OCI-M2 (cell line): Measurements from ENCODE around the gene BEX3.

ENCODE experiments used
- DNase-seq: peaks from one replicate; lab custom pipeline; 2025; ENCODE audit not compliant: unreplicated experiment; lab: John Stamatoyannopoulos, UW

The BEX3 gene

DNA sequence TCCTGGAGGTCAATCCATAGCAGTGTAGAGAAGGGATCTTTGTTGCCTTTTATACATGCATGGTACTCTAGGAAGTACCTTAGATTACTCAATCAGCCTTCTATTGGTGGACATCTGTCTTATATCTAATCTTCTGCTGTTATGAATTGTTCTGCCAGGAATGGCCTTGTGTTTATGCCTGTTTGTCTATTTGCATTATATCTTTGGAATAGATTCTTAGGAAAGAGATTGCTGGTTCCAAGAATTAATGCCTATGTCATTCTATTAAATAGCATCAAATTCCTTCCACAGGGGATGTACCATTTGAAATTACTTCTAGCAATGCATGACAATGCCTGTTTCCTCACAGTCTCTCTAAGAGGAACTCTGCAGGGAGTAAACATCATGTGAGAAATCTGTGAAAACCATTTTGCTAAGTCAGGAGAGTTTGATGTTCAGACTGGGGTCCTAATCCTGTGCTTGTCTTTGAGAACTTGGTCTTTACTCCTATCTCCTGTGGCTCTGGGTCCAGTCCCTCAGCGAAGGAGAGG is 42.5 kb downstream of the BEX3 start:
- DNase-seq, result no peak

DNA sequence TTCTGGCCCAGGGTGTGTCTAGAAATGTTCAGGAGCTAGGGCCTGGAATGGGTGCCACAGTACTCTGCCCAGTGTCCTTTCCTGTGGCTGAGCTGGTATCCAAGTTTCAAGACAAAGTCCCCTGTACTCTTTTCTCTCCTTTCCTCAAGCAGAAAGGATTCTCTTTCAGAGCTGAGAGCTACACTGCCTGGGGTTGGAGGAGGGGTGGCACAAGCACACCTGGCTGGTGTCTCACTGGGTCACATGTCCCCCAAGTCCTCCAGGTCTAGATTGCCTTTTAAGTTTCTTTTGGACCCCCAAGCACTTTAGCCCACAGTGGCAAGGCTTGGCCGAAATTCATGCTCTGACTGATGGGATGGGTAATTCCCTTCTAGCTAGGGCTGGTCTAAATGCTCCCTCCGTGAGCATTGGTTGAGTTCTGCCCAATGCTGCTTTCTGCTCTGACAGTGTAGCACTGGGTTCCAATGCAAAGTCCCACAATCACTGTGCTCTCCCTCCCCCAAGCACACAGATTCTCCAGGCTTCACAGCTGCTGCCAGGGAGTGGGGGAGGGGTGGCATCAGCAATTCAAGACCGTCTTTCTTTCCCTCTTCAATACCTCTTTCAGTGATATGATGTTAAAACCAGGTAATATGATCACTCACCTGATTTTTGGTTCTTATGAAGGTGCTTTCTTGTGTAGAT is 47.8 kb downstream of the BEX3 start:
- DNase-seq, result no peak
